DOHH2 (cell line): ENCODE measurements around the gene SOHLH2.

ENCODE experiments used
- EZH2phosphoT487 ChIP-seq: fragments of 200-600 bp; sonication (generic); IDR thresholded peaks from 2 replicates; pipeline ENCODE4 v1.6.1; 2017; ENCODE audit warnings: borderline replicate concordance, mild to moderate bottlenecking, antibody characterized with exemption, low read length, moderate library complexity, mixed read lengths
- TF ChIP-seq, protein P1 (sequence below): fragments of 200-600 bp; sonication (generic); IDR thresholded peaks from one replicate; pipeline ENCODE4 v1.5.1; 2014; ENCODE audit warnings: antibody characterized with exemption, mild to moderate bottlenecking, low read depth, low read length; ENCODE audit not compliant: poor library complexity, severe bottlenecking

DNA sequence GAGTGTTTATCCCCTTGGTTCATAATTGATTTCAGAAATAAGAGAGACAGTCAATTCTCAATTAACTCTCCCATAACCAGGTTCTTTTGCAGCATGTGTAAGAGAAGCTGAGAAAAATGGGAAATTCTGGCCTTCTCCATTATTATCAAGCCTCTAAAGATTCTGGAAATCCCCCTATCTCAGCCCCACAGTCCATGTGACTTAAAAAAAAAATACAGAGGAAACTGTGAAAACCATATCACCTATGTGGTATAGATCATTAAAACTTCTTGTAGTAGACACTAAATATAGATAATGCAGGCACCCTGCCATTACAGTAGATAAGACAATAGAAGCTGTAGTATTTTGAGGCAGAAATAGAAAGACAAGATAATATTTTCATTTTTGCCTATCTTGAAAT, 34.3 kb upstream of the SOHLH2 start:
- TF ChIP-seq, protein P1, sequence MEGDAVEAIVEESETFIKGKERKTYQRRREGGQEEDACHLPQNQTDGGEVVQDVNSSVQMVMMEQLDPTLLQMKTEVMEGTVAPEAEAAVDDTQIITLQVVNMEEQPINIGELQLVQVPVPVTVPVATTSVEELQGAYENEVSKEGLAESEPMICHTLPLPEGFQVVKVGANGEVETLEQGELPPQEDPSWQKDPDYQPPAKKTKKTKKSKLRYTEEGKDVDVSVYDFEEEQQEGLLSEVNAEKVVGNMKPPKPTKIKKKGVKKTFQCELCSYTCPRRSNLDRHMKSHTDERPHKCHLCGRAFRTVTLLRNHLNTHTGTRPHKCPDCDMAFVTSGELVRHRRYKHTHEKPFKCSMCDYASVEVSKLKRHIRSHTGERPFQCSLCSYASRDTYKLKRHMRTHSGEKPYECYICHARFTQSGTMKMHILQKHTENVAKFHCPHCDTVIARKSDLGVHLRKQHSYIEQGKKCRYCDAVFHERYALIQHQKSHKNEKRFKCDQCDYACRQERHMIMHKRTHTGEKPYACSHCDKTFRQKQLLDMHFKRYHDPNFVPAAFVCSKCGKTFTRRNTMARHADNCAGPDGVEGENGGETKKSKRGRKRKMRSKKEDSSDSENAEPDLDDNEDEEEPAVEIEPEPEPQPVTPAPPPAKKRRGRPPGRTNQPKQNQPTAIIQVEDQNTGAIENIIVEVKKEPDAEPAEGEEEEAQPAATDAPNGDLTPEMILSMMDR, result no peak
- TF ChIP-seq EZH2phosphoT487, result no peak
